CD14-positive monocyte (primary cell): ENCODE results near the gene PRLH. TPM values are rescaled to one million over a fixed set of nuclear protein-coding genes. Genes with fewer than 3 reads are reported as not detected.

Experiments
- DNase-seq, 3 donors: peaks; one replicate each; pipeline ENCODE4 v3.0.0-alpha.2; 2011 to 2022
- H2AFZ ChIP-seq: 2 replicates; pipeline ENCODE4 v1.6.0; 2012; ENCODE audit warnings: mild to moderate bottlenecking, low read depth, low read length, inconsistent platforms; ENCODE audit not compliant: insufficient read depth, poor library complexity, severe bottlenecking
- H3K27ac ChIP-seq, 2 donors: 1 replicate in 1 of 2; 2 replicates in 1 of 2; pipeline ENCODE4 v1.5.1; 2012 to 2013; ENCODE audit warnings: low read length in 2 of 2, control low read depth in 1 of 2, inconsistent platforms in 1 of 2, low read depth in 1 of 2, mild to moderate bottlenecking in 1 of 2
- H3K27me3 ChIP-seq, 2 donors: one replicate each; pipeline versions ENCODE4 v1.6.0 to v1.6.1; 2011 to 2013; ENCODE audit warnings: low read length in 2 of 2; ENCODE audit not compliant: control insufficient read depth in 2 of 2, insufficient read depth in 2 of 2
- H3K36me3 ChIP-seq, 2 donors: replicated peaks in 1 of 2; 1 replicate in 1 of 2; 2 replicates in 1 of 2; pipeline versions ENCODE4 v1.5.1 to v1.6.1; 2012 to 2013; ENCODE audit warnings: low read length in 2 of 2, control low read depth in 1 of 2, inconsistent platforms in 1 of 2, mild to moderate bottlenecking in 1 of 2; ENCODE audit not compliant: insufficient read depth in 2 of 2, control insufficient read depth in 1 of 2
- H3K4me1 ChIP-seq, 2 donors: 1 replicate in 1 of 2; 2 replicates in 1 of 2; pipeline versions ENCODE4 v1.5.1 to v1.6.1; 2012 to 2013; ENCODE audit warnings: low read length in 2 of 2, control low read depth in 1 of 2, inconsistent platforms in 1 of 2, mild to moderate bottlenecking in 1 of 2, moderate library complexity in 1 of 2; ENCODE audit not compliant: insufficient read depth in 2 of 2, control insufficient read depth in 1 of 2
- H3K4me2 ChIP-seq: replicated peaks from 2 replicates; pipeline ENCODE3; 2012; ENCODE audit warnings: low read length, moderate library complexity, mild to moderate bottlenecking; ENCODE audit not compliant: poor library complexity, severe bottlenecking; ENCODE audit errors: extremely low read depth
- H3K4me3 ChIP-seq, 3 experiments: fragments of 200-600 bp in 1 of 3; sonication (generic) in 1 of 3; replicated peaks in 1 of 3; 1 replicate in 2 of 3; 2 replicates in 1 of 3; pipeline ENCODE4 v1.5.1; 2011 to 2013; ENCODE audit warnings: low read length in 3 of 3, mild to moderate bottlenecking in 3 of 3, control low read depth in 2 of 3, low read depth in 2 of 3, inconsistent platforms in 1 of 3, moderate library complexity in 1 of 3
- H3K79me2 ChIP-seq: 2 replicates; pipeline ENCODE4 v1.6.0; 2012; ENCODE audit warnings: mild to moderate bottlenecking, control low read depth, inconsistent platforms, low read length, moderate library complexity; ENCODE audit not compliant: insufficient read depth
- H3K9ac ChIP-seq: 2 replicates; pipeline ENCODE4 v1.6.0; 2017; ENCODE audit warnings: low read length, mild to moderate bottlenecking; ENCODE audit not compliant: insufficient read depth, poor library complexity, severe bottlenecking
- H3K9me3 ChIP-seq, 2 donors: replicated peaks in 1 of 2; 1 replicate in 1 of 2; 2 replicates in 1 of 2; pipeline versions ENCODE4 v1.5.1 to v1.6.1; 2012 to 2013; ENCODE audit warnings: low read length in 2 of 2, control low read depth in 1 of 2; ENCODE audit not compliant: control insufficient read depth in 1 of 2, insufficient read depth in 1 of 2
- H4K20me1 ChIP-seq: 2 replicates; pipeline ENCODE4 v1.6.0; 2012; ENCODE audit warnings: mild to moderate bottlenecking, low read length, control low read depth, moderate library complexity; ENCODE audit not compliant: insufficient read depth
- H3K27ac Mint-ChIP-seq, 7 donors: one replicate each; pipeline ENCODE4 v1.8.0; 2020; ENCODE audit warnings: mild to moderate bottlenecking in 7 of 7, mixed read lengths in 7 of 7, moderate library complexity in 6 of 7, inconsistent platforms in 2 of 7
- H3K27me3 Mint-ChIP-seq, 3 donors: one replicate each; pipeline ENCODE4 v1.8.0; 2021 to 2022; ENCODE audit warnings: low read depth in 3 of 3, mild to moderate bottlenecking in 3 of 3, mixed read lengths in 3 of 3, moderate library complexity in 3 of 3, inconsistent platforms in 1 of 3
- H3K36me3 Mint-ChIP-seq, 2 donors: one replicate each; pipeline ENCODE4 v1.8.0; 2020; ENCODE audit warnings: mixed read lengths in 2 of 2, inconsistent platforms in 1 of 2, mild to moderate bottlenecking in 1 of 2
- H3K4me1 Mint-ChIP-seq: one replicate; pipeline ENCODE4 v1.8.0; 2020; ENCODE audit warnings: mild to moderate bottlenecking, mixed read lengths
- H3K4me3 Mint-ChIP-seq, 2 donors: one replicate each; pipeline ENCODE4 v1.8.0; 2020; ENCODE audit warnings: mild to moderate bottlenecking in 2 of 2, mixed read lengths in 2 of 2, moderate library complexity in 1 of 2
- H3K9me3 Mint-ChIP-seq, 7 donors: one replicate each; pipeline ENCODE4 v1.8.0; 2020 to 2022; ENCODE audit warnings: mixed read lengths in 7 of 7, mild to moderate bottlenecking in 6 of 7, moderate library complexity in 6 of 7, inconsistent platforms in 2 of 7
- WGBS: methylation state at CpG from one replicate; pipeline ENCODE4 v1.1.5; 2013; ENCODE audit warnings: missing lambda C conversion rate; ENCODE audit not compliant: insufficient coverage; 5-methylcytosine and 5-hydroxymethylcytosine counted together
- intact Hi-C, 2 donors: fragments of 100-400 bp; cut with micrococcal nuclease; formaldehyde crosslinking; loops; one replicate each; pipeline versions ENCODE4 v1.15.0 to v1.15.1; 2023
- polyA plus RNA-seq, 3 donors: library from polyadenylated mRNA; depleted of rRNA in 1 of 3; unstranded in 2 of 3; stranded (reverse) in 1 of 3; fragments of 300-500 nt in 2 of 3; fragments of >200 nt in 1 of 3; fragmentation: Illumina TruSeq in 2 of 3; gene quantifications; 1 replicate in 2 of 3; 2 replicates in 1 of 3; pipeline ENCODE4 v1.2.3, GENCODE V29; 2012 to 2021
- TF ChIP-seq, protein P1 (sequence below): fragments of 200-600 bp; IDR thresholded peaks from one replicate; pipeline ENCODE4 v1.8.0; 2022; ENCODE audit warnings: antibody characterized with exemption, mild to moderate bottlenecking

The PRLH gene
- polyA plus RNA-seq, 3 donors = not detected

DNA sequence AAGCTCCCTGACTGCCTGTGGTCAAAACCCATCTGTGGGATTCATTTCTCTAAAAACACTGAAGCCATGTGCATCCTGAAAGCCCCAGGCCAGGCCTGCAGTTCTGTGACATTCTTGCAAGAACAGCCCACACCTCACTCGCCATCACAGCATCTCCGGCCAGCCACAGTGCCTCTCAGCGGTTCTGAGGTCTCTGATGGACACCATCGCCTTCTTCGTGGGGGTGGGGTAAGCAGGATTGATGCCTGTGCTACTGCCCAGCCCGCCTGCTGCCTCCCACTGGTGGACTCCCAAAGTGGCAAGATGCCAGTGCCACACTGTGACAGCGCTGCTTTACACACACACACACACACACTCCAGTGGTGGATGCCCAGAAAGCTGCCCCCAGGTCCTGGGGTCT lies 5.2 kb upstream of the PRLH start:
- no peak overlapping the region for H2AFZ ChIP-seq
- no peaks in the 10 kb centered on the region for H3K79me2 ChIP-seq
- intact Hi-C loops = no loop called here
- Mint-ChIP-seq H3K27me3 (peaks cover 2 to 14% (median 9%) of the 10 kb centered on the region in 3 donors), H3K4me3 (no peak overlapping the region), H3K9me3 (peaks cover 0 to 9% (median 5%) of the 10 kb centered on the region in 7 donors), H3K27ac (no peak overlapping the region), H3K36me3 (no peaks in the 10 kb centered on the region), H3K4me1 (no peaks in the 10 kb centered on the region)
- H3K27ac ChIP-seq = no peak overlapping the region
- WGBS = 93% methylated on average over 2 of the region's 7 CpGs
- DNase-seq = no peak
- no peaks in the 10 kb centered on the region for H3K4me1 ChIP-seq
- H3K36me3 ChIP-seq = no peaks in the 10 kb centered on the region
- no peaks in the 10 kb centered on the region for H3K27me3 ChIP-seq
- no peak overlapping the region for H3K4me2 ChIP-seq
- no peaks in the 10 kb centered on the region for H4K20me1 ChIP-seq
- TF ChIP-seq, protein P1, sequence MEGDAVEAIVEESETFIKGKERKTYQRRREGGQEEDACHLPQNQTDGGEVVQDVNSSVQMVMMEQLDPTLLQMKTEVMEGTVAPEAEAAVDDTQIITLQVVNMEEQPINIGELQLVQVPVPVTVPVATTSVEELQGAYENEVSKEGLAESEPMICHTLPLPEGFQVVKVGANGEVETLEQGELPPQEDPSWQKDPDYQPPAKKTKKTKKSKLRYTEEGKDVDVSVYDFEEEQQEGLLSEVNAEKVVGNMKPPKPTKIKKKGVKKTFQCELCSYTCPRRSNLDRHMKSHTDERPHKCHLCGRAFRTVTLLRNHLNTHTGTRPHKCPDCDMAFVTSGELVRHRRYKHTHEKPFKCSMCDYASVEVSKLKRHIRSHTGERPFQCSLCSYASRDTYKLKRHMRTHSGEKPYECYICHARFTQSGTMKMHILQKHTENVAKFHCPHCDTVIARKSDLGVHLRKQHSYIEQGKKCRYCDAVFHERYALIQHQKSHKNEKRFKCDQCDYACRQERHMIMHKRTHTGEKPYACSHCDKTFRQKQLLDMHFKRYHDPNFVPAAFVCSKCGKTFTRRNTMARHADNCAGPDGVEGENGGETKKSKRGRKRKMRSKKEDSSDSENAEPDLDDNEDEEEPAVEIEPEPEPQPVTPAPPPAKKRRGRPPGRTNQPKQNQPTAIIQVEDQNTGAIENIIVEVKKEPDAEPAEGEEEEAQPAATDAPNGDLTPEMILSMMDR = no peak
- H3K9ac ChIP-seq = no peak overlapping the region
- peaks cover under 1 to 4% of the 10 kb centered on the region in 2 donors for H3K9me3 ChIP-seq
- no peak overlapping the region for H3K4me3 ChIP-seq

DNA sequence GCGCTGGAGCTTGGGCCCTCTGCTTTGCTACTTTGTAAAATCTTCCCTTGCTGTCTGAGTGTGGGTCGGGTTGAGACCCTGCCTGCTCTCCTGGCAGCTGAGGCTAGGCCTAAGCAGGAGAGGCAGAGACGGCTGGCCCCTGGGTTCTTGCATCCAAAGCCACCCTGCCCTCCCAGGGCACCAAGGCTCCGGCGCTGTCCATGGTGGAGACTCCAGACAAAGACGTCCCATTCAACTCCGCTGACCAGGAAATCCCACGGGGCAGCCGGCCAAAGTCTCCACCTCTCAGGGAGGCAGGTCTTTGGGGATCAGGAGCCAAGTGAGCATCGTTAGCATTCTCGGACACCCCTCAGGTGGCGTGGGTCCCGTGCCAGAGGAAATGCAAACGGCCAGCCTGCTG lies 2.6 kb upstream of the PRLH start:
- intact Hi-C loops = no loop called here
- H3K9me3 Mint-ChIP-seq = peaks cover 0 to 1% (median 0%) of the 10 kb centered on the region in 7 donors
- no peak for DNase-seq
- H4K20me1 ChIP-seq = no peaks in the 10 kb centered on the region
- H3K36me3 ChIP-seq = no peaks in the 10 kb centered on the region
- no peaks in the 10 kb centered on the region for H3K4me1 ChIP-seq
- no peak overlapping the region for H3K27ac ChIP-seq
- TF ChIP-seq, protein P1 = no peak
- H3K36me3 Mint-ChIP-seq = no peaks in the 10 kb centered on the region
- no peak overlapping the region for H3K9ac ChIP-seq
- H3K27me3 ChIP-seq = no peaks in the 10 kb centered on the region
- H3K79me2 ChIP-seq = no peaks in the 10 kb centered on the region
- 39% methylated on average over 11 of the region's 14 CpGs for WGBS
- no peak overlapping the region for H3K27ac Mint-ChIP-seq
- no peaks in the 10 kb centered on the region for H3K4me1 Mint-ChIP-seq
- H3K4me3 Mint-ChIP-seq = no peak overlapping the region
- H3K4me2 ChIP-seq = no peak overlapping the region
- H3K27me3 Mint-ChIP-seq = peaks cover 0 to 9% (median 8%) of the 10 kb centered on the region in 3 donors
- no peak overlapping the region for H2AFZ ChIP-seq
- no peak overlapping the region for H3K4me3 ChIP-seq
- H3K9me3 ChIP-seq = no peaks in the 10 kb centered on the region
